HG02943 (cell line): ENCODE results near the gene KATNIP.
A peak's percentile ranks its signal among the peaks of the same experiment; 100 is the strongest.

Experiments used
- ATAC-seq: cut with Tn5 transposase; IDR thresholded peaks from one replicate; pipeline ENCODE4 v1.9.1; 2021; ENCODE audit warnings: mild to moderate bottlenecking, low read depth, moderate library complexity; ENCODE audit not compliant: unreplicated experiment

The KATNIP gene

DNA sequence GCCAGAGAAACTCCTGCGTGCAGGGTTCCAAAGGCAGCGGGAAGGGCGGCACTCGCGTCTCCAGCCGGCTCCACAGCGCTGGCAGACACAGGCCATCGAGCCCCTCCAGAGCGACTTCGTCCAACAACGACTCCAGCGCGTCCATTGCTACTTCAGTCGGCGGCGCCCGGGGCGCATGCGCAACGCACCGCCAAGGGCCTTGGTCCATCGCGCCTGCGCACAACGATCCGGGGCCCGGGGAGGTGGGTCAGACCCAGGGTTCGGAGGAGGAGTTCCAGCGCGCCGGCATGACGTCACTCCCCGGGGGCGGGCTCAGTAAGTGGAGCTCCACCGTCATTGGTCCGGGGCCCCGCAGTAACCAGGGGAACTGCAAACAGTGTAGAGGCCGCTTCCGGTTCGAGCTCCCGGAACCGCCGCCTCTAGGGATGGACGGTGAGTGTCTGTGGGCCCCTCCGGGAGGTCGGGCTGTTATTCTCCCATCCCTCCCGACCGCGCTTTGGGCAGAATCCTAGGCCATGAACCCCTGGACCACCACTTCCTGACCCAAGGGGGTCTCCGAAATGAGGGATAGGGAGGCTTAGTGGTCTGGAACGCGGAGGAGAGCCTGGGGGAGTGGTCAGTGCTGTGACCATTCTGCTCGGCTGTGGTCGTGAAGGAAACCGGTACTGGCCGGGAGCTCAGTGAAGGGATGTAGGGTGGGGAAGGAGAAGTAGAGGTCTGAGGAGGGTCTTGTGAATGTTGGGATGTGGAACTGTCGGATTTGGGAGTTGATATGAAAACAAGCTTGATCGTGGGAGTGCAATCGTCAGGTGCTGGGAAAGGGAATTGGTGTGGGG, at the start of gene KATNIP, which contains the start of gene GTF3C1:
KATNIP (plus strand) TSS at position 399 of the 836 bp plus-strand sequence; CDS start at position 426, 27 bp downstream.
GTF3C1 (minus strand) TSS at position 168 of the 836 bp plus-strand sequence; CDS start at position 145, 23 bp downstream.
- peak; percentile 95 for ATAC-seq

DNA sequence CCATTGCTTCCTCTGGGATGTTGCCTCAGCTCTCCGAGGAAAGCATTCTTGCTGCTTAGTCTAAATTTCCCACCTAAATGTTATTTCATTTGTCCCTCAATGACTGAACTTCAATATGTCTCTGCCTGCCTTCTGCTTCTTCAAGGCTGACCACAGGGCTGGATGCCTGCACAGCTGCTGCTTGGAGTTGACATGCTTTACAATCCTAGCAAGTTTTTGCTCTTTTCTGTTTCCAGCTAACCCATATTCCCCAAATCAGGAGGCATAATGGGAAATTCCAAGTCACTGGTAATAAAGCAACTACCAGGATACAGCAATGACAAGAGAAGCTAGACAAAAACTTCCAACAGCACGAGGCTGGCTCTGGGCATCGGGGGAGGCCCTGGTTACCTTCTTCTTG, 49.1 kb upstream of the KATNIP start:
- ATAC-seq = no peak

DNA sequence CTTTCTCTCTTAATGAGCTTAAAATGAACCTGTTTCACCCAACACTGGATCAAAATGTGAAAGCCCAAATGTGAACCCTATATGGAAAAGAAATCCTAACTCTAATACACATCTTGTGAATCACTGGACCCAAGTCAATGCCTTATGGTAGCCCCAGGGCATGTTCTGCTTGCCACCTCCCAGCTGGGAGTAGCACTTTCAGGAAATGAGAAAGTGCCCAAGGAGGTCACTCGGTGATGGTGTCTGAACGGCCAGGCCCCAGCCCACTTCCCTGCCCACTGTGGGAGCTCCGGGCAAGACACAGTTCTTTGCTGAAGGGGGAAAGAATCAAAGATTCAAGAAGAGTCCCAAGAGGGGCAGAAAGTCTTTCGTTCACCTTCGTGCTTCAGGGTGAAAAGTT, 46.3 kb upstream of the KATNIP start:
- no peak for ATAC-seq

DNA sequence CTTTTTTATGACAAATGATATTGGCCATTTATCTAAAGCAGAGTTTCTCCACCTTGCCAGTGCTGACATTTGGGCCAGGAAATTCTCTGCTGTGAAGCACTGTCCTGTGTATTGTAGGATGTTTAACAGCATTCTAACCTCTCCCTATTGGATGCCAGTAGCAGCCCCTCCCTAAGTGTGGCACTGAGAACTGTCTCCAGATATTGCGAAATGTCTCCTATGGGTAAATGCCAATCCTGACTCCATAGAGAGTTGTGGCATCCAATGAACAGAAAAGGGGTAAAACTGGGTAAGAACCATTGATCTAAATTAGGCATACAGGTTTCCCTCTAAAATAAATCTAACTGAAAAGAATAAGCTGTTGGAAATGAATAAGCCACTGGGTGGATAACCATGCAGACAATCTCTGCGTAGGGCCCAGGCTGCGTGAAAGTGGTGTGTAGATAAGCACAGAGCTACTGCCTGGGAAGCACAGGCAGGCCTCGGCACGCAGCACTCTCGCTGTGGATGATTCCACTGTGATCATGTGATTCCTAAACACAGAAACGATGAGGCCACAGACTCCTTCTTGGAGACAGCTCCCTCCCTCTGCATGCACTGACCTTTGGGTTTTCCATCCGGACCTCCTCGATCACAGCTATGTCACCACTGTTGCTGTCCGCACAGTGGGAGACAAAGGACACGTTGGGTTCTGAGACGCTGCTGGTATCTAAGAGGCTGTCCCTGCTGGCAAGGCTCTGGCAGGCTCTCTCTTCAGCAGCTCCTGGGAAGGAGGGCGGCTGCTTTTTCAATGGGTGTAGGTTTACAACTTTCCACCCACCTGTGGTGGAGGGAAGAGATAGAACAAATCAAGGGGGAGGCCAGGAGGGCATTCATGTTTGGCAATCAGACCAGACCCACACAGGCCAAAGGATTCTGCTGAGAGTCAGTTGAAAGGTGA, 44.4 kb upstream of the KATNIP start:
- no peak for ATAC-seq

DNA sequence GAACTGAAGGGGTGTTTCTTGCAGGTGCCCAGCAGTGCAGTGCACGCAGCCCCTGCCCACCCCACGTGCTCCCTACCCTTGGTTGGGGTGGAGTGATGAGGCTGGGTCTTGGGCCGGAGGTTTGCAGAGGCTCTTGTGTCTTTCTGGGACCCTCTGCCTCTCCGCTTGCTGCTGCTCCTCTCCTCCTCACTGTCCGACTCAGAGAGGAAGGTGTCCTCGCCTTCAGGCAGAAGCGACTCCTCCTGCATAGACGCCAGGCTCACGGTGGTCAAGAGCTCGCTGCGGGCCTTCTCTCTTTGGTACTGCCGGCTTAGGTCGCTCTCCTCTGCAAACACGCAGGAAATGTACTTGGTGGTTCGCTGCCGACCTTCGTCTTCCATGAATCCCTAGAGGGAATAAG, 43.2 kb upstream of the KATNIP start:
- ATAC-seq = no peak

DNA sequence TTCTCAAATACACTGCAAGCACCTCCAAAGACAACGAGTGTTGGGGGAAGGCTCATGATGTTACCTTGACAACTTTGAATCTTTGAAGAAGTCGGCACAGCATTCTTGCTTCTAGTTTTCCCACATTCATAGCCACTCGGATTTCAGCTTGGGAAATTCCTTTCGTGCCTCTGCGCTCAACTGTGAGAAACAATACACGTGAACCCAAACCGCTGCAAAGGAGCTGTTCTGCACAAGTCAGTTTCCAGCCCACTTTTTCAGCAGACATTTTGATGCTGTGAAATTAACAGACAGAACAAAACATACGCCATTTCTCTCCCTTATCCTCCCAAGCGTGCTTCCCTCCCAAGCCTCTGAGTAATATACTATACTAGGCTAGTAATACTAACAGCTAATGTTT, 41.5 kb upstream of the KATNIP start:
- no peak for ATAC-seq

DNA sequence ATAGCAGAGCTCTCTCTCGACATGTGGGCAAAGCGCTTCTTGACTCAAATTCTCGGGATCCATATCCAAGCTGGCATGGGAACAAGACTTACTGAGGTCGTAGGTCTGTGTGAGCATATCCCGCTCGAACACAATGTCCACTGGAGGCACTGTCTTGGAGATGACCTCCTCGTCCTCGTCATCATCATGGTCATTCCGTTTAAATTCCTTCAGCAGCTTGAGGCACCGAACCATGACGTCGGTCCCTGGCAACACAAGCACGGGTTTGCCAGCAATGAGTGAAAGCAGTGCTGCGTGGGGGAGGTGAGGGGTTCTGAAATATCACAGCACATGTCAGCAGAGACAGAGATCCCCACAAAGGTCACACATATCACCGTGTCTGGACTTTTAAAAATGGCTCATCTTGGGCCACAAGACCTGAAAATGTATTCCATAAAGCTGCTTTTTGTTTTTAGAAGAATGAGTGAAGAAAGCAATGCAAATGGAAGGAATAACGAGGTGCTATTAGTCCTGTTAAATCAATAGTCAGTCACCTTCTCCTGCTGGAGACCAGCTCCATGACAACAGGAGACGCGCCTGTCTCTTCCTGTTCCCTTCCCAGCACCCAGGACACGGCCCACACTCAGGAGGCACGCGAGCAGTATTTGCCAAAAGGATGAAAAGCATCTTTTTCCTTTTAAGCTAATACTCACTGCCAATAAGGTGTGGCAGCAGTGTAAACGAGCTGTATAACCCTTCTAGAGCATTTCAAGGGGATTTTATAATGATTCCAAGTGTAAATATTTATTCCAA, 38.1 kb upstream of the KATNIP start:
- ATAC-seq = no peak

DNA sequence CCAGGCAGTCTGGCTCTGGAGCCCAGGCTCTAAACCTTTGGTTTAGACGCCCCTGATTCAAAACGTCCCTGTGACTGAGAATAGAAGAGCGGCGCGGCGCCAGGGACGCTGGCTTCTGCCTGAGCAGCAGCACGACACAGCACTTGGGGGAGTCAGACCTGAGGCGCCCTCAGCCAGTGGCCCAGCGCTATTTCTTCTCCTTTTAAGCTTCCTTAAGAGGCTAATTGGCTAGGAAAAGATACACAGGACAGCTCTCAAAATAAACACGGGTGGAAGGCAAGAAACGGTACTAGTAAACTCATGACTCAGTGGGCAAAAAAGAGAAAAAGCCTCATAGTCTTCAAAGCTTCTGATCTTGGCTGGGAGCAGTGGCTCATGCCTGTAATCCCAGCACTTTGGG, 35.1 kb upstream of the KATNIP start:
- no peak for ATAC-seq

DNA sequence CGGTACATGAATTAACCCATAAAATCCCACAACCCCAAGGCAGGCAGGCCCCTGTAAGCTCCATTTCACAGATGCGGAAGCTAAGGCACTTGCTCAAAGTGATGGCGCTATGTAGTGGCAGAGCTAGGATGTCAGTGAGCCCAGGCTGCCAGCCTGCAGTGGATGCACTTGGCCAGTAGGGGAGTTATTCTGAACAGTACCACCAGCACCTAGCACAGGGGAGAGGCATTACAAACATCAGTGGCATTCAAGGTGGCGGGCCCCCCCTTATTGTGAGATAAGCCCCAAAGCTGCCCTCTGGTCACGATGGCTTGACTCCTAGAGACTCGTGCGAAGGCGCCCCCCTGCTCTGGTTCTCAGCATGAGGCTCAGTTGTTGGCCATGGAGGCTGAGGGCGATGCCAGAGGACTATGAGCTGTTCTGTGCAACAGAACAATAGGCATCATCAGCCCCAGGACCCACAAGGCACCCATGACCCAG, 34.0 kb upstream of the KATNIP start:
- no peak for ATAC-seq

DNA sequence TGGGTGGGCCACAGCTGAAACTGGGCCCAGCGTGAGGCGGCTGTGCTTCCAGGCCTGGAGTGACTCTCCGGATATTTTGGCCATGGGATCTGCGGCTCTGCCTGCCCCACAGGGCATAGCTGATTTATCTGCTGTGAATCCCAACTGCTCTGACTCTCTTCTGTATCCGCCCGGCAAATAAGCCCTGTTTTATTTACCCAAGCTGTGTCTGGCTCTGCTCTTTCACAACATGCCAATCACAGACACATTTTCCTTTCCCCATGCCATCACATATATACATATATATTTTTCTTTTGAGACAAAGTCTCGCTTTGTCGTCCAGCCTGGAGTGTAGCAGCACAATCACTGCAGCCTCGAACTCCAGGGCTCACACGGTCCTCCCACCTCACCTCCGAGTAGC, 33.6 kb upstream of the KATNIP start:
- no peak for ATAC-seq

DNA sequence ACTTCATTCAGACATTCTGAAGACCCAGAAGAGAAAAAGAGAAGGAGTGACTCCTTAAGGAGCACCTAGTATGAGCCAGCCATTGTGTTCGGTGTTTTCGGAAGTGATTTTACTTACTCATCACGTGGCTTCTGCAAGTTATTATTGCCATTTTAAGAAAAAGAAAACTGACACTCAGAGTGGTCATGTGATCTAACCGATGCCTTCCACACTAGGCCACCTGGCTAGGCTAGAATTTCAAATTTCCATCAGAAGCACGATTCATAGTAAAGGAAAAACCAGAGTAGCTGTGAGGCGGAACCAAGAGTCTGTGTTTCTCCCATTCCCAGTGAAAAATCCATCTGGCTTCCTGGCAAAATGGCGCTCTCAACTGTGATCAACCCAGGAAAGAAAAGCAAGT, 32.3 kb upstream of the KATNIP start:
- ATAC-seq = no peak

DNA sequence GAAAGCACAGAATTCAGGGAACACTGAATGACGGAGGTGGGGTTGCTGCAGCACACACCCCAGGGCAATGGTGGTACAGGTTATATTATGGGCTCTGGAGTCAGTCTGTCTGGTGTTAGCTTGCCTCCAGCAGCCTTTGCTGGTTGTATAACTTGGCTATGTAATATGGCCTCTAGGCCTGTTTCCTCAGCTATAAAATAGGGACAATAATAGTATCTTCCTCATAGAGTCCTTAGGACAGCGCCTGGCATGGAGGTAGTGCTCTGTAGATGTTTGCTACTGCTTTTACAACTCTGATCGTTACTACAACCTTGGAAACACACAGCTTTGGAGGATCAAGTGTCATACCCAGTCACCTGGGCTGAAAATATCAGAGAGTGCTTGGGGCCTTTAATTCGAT, 31.7 kb upstream of the KATNIP start:
- no peak for ATAC-seq

DNA sequence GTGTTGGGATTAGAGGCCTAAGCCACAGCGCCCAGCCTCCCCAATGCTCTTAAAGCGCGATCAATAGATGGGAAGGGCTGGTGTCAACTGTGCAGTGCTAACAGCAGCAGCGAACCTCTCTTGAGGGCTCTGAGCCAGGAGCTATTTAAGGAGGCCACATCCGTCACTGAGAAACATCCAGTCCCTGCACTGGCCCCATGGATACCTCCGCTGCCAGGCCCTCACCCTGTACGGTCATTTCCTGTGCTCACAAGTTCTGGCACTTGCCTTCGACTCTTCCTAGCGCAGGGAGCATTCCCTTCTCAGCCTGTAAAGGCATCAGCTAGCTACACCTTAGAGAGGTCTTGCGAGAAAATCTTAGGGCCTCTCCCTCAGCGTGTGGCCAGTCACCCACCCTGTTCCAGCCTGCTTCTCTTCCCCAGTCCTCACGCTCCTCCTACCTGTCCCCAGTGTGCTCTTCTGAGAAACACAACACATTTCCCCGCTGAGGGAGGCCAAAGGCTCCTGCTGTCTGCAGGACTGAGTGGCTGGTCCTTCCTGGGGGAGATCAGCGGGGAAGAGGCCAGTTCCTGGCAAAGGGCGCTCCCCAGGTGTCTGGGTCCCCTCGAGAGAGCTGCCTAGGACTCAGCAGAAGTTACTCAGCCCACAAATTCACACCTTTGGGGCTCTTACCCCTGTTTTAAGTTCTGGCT, 28.8 kb upstream of the KATNIP start:
- ATAC-seq = no peak

DNA sequence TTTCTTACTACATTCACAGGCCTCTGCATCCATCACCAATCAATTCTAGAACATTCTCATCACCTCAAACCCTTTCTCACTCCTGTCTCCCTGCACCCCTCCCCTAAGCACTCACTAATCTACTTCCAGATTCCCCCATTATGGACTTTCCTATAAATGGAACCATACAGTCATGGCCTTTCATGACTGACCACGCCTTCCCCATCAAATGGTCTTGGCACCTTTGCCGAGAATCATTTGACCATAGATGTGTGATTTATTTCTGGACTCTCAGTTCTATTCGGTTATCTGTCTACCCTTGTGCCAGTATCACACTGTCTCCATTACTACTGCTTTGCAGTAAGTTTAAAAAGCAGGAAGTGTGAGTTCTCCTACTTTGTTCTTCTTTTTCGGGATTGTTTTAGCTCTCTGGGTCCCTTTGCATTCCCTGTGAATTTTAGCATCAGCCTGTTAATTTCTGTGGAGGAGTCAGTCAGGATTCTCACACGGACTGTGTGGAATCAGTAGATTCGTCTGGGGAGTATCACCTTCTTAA, 27.7 kb upstream of the KATNIP start:
- no peak for ATAC-seq

DNA sequence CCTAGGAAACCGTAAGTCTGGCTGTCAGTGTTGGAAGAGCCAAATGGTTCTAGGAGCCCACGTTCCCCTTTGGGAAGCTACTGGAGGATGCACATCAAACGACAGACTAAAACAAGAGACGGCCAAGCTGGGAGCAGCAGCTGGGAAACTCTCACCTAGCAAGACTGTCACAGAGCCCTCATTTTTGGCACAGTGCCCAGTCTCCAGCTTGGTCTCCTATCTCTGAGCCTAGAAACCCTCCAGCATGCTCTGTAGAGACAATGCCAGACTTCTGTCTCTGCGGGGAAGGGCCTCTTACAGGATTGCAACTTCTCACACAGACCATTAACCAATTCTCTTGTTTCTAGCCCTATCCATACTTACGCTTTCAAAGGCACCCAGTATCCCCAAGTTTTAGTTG, 23.8 kb upstream of the KATNIP start:
- ATAC-seq = no peak

DNA sequence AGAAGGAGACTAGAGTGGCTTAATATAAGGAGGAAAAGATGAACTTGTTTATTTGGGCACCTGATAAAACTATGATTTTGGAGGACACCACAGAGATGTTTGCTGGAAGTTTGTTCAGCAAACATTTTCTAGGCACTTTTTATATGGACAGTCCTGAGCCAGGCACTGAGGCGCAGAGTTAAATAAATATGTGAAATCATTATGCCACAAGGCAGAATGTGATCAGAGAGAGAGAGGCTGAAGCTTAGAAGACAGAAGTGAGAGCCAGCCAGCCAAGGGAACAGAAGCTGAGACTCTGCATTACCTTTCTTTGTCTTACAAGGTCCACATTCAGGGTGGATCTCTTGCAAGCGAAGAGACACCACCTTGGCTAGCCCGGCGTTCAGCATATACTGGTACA, 21.6 kb upstream of the KATNIP start:
- ATAC-seq = no peak

DNA sequence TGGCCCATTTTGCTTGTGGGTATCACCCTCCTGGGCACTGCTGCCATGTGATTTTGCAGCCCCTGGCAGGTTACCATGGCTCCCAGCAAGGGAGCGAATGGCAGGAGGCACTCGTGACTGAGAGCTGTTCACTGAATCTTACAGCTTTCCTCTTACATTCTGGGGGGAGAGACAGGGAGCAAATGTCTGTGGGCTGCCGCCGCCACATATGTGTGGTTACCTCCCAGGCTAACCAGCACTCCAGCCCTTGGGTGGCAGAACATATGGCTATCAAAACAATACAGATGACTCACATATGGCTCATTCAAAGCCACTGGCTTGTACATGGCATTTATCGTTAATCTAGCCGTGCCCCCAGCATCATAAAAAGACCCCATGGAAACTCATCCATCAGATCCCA, 20.0 kb upstream of the KATNIP start:
- ATAC-seq = no peak

DNA sequence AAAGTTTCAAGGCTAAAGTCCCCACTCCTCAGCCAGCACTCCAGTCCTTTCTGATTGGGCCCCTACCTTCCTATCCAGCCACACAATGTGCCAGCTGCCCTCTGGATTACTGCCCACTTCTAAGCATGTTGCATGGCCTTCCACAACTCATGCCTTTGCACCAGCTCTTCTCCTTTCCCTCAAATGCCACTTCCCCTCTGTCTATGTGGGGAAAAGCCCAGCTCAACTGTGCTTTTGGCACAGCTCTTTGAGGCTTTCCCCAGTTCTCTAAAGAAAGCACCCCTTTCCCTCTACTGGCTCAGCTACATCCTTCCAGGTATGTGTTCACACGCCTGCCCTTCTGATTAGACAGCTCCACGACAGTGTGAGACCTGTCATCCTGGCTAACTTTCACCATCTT, 18.8 kb upstream of the KATNIP start:
- no peak for ATAC-seq
